DND-41 (cell line): ENCODE measurements around the gene GABBR2.

Experiments
- ATAC-seq: fragments of 200-7000 bp; cut with Tn5 transposase; 3 replicates; pipeline ENCODE4 v1.9.1; 2021; ENCODE audit warnings: low read depth; ENCODE audit not compliant: insufficient read depth
- DNase-seq: peaks from one replicate; pipeline ENCODE4 v3.0.0-alpha.2; 2020
- H2AFZ ChIP-seq: 2 replicates; pipeline ENCODE4 v1.6.0; 2012; ENCODE audit warnings: low read depth, low read length
- H3K27ac ChIP-seq: 2 replicates; pipeline ENCODE4 v1.5.1; 2012; ENCODE audit warnings: low read length, inconsistent platforms
- H3K27me3 ChIP-seq: fragments of 200-600 bp; sonication (generic); 2 replicates; pipeline ENCODE4 v1.6.0; 2012; ENCODE audit warnings: low read length, mild to moderate bottlenecking, inconsistent platforms; ENCODE audit not compliant: insufficient read depth, poor library complexity
- H3K36me3 ChIP-seq: 2 replicates; pipeline ENCODE4 v1.5.1; 2012; ENCODE audit warnings: low read length, inconsistent platforms; ENCODE audit not compliant: insufficient read depth
- H3K4me1 ChIP-seq: 2 replicates; pipeline ENCODE4 v1.5.1; 2012; ENCODE audit warnings: mild to moderate bottlenecking, low read length; ENCODE audit not compliant: insufficient read depth
- H3K4me2 ChIP-seq: 2 replicates; pipeline ENCODE4 v1.6.0; 2012; ENCODE audit warnings: mild to moderate bottlenecking, moderate library complexity, low read length, inconsistent platforms; ENCODE audit not compliant: insufficient read depth
- H3K4me3 ChIP-seq, 2 experiments: fragments of 200-600 bp in 1 of 2; shearing (Covaris generic) in 1 of 2; 2 replicates each; pipeline ENCODE4 v1.5.1; 2012 to 2016; ENCODE audit warnings: inconsistent platforms in 2 of 2, low read length in 2 of 2, mild to moderate bottlenecking in 2 of 2, low read depth in 1 of 2, moderate library complexity in 1 of 2
- H3K79me2 ChIP-seq: 2 replicates; pipeline ENCODE4 v1.6.0; 2012; ENCODE audit warnings: low read length, inconsistent platforms; ENCODE audit not compliant: insufficient read depth
- H3K9ac ChIP-seq: 2 replicates; pipeline ENCODE4 v1.6.0; 2012; ENCODE audit warnings: low read depth, mild to moderate bottlenecking, inconsistent platforms, low read length, moderate library complexity
- H3K9me3 ChIP-seq: 2 replicates; pipeline ENCODE4 v1.5.1; 2012; ENCODE audit warnings: low read length, moderate library complexity, mild to moderate bottlenecking, inconsistent platforms; ENCODE audit not compliant: insufficient read depth, severe bottlenecking
- H4K20me1 ChIP-seq: 2 replicates; pipeline ENCODE4 v1.6.0; 2012; ENCODE audit warnings: low read length; ENCODE audit not compliant: insufficient read depth
- CTCF ChIP-seq: IDR thresholded peaks from 2 replicates; pipeline ENCODE4 v1.5.1; 2012; ENCODE audit warnings: borderline replicate concordance, low read length, moderate library complexity, mild to moderate bottlenecking; ENCODE audit not compliant: poor library complexity, severe bottlenecking; ENCODE audit errors: extremely low read depth
- EZH2 ChIP-seq: IDR thresholded peaks from 3 replicates; pipeline ENCODE4 v1.6.1; 2012; ENCODE audit warnings: borderline replicate concordance, low read depth, mild to moderate bottlenecking, moderate library complexity, low read length, inconsistent platforms; ENCODE audit not compliant: severe bottlenecking

Gene GABBR2

GRCh38 chr9:98295824-98296223 is 412.9 kb downstream of the GABBR2 start:
- DNase-seq (no peak), ATAC-seq (no peak)
- H3K4me1 ChIP-seq = no peaks in the 10 kb centered on the region
- H2AFZ ChIP-seq = no peak overlapping the region
- H3K4me2 ChIP-seq = no peak overlapping the region
- no peak overlapping the region for H3K27ac ChIP-seq
- no peak overlapping the region for H3K9ac ChIP-seq
- TF ChIP-seq EZH2 (no peak), CTCF (no peak)
- H3K27me3 ChIP-seq = peaks cover 14% of the 10 kb centered on the region
- no peak overlapping the region for H3K4me3 ChIP-seq
- H3K9me3 ChIP-seq = no peaks in the 10 kb centered on the region
- no peaks in the 10 kb centered on the region for H3K79me2 ChIP-seq
- no peaks in the 10 kb centered on the region for H4K20me1 ChIP-seq
- H3K36me3 ChIP-seq = no peaks in the 10 kb centered on the region

- ATAC-seq = no peak
- H3K27me3 ChIP-seq = peaks cover 14% of the 10 kb centered on the region
- no peak for TF ChIP-seq CTCF
- no peaks in the 10 kb centered on the region for H4K20me1 ChIP-seq
- H3K36me3 ChIP-seq = no peaks in the 10 kb centered on the region
- no peaks in the 10 kb centered on the region for H3K9me3 ChIP-seq
- H3K4me1 ChIP-seq = no peaks in the 10 kb centered on the region
- no peak overlapping the region for H3K27ac ChIP-seq
- H3K79me2 ChIP-seq = no peaks in the 10 kb centered on the region
- H2AFZ ChIP-seq = no peak overlapping the region
- no peak for DNase-seq
- no peak overlapping the region for H3K9ac ChIP-seq
- H3K4me3 ChIP-seq = no peak overlapping the region
- no peak overlapping the region for H3K4me2 ChIP-seq
Observed at GRCh38 chr9:98291820-98292219, 416.9 kb downstream of the GABBR2 start.

DNA sequence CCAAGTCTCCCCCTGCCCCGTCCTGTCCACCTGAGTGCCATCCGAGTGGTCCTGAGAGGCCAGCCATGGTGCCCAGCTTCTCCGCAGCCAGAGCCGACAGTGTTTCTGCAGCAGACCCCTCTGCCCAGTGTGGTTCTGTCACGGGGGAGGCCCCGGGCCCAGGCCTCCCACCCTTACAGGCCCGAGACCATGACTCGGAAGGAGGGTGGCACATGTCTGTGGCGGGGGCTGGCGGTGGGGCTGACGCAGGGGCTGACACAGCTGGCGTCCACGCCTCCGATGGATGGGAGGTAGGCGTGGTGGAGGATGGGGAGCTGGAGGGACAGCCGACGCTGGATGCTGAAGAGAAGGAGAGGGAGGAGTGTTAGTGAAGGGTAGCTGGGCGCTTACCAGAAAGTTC is 418.3 kb downstream of the GABBR2 start:
- ATAC-seq (no peak), DNase-seq (no peak)
- no peaks in the 10 kb centered on the region for H3K79me2 ChIP-seq
- no peak overlapping the region for H3K27ac ChIP-seq
- H3K27me3 ChIP-seq = peaks cover 10% of the 10 kb centered on the region
- no peaks in the 10 kb centered on the region for H3K4me1 ChIP-seq
- no peak for TF ChIP-seq EZH2
- no peak for TF ChIP-seq CTCF
- H2AFZ ChIP-seq = no peak overlapping the region
- H3K4me2 ChIP-seq = no peak overlapping the region
- H3K9me3 ChIP-seq = no peaks in the 10 kb centered on the region
- H3K36me3 ChIP-seq = no peaks in the 10 kb centered on the region
- H4K20me1 ChIP-seq = no peaks in the 10 kb centered on the region
- no peak overlapping the region for H3K4me3 ChIP-seq
- H3K9ac ChIP-seq = no peak overlapping the region

GRCh38 chr9:98289614-98290201 is 419.0 kb downstream of the GABBR2 start:
- H4K20me1 ChIP-seq = no peaks in the 10 kb centered on the region
- no peak overlapping the region for H2AFZ ChIP-seq
- H3K79me2 ChIP-seq = no peaks in the 10 kb centered on the region
- no peak for DNase-seq
- H3K27me3 ChIP-seq = peaks cover 15% of the 10 kb centered on the region
- no peak for ATAC-seq
- no peaks in the 10 kb centered on the region for H3K4me1 ChIP-seq
- H3K9ac ChIP-seq = no peak overlapping the region
- no peak overlapping the region for H3K4me2 ChIP-seq
- no peaks in the 10 kb centered on the region for H3K9me3 ChIP-seq
- no peak overlapping the region for H3K4me3 ChIP-seq
- no peak overlapping the region for H3K27ac ChIP-seq
- TF ChIP-seq CTCF (no peak), EZH2 (no peak)
- no peaks in the 10 kb centered on the region for H3K36me3 ChIP-seq
